Breast epithelium (tissue), 4 donors: ENCODE data around the gene F12. TPM values are rescaled to one million over a fixed set of nuclear protein-coding genes. Genes with fewer than 3 reads are reported as not detected.

Source experiments
- DNase-seq, 2 donors: peaks; one replicate each; pipeline ENCODE4 v3.0.0-alpha.2; 2019; ENCODE audit warnings: low spot score in 2 of 2
- H3K27ac ChIP-seq, 2 donors: fragments of 200-600 bp; sonication (generic) in 1 of 2; one replicate each; pipeline ENCODE4 v1.5.1; 2016 to 2019; ENCODE audit warnings: mild to moderate bottlenecking in 1 of 2
- H3K27me3 ChIP-seq, 2 donors: fragments of 200-600 bp; sonication (generic) in 1 of 2; one replicate each; pipeline versions ENCODE4 v1.5.1 to v1.6.0; 2017 to 2019; ENCODE audit warnings: control low read depth in 1 of 2, mild to moderate bottlenecking in 1 of 2
- H3K36me3 ChIP-seq: fragments of 200-600 bp; one replicate; pipeline ENCODE4 v1.5.1; 2019
- H3K4me1 ChIP-seq, 2 donors: fragments of 200-600 bp; sonication (generic); one replicate each; pipeline ENCODE4 v1.5.1; 2016 to 2019; ENCODE audit warnings: control low read depth in 1 of 2
- H3K4me3 ChIP-seq, 3 donors: fragments of 200-600 bp; sonication (generic); 1 replicate in 2 of 3; 2 replicates in 1 of 3; pipeline ENCODE4 v1.5.1; 2016 to 2019; ENCODE audit warnings: mild to moderate bottlenecking in 3 of 3, moderate library complexity in 2 of 3
- H3K9me3 ChIP-seq, 2 donors: fragments of 200-600 bp; sonication (generic) in 1 of 2; one replicate each; pipeline ENCODE4 v1.5.1; 2016 to 2019; ENCODE audit warnings: control low read depth in 1 of 2
- CTCF ChIP-seq, 3 donors: fragments of 450-650 bp; IDR thresholded peaks; one replicate each; pipeline ENCODE4 v1.5.1; 2016 to 2017; ENCODE audit warnings: antibody characterized with exemption in 3 of 3, mild to moderate bottlenecking in 3 of 3, moderate library complexity in 3 of 3
- POLR2A ChIP-seq: fragments of 450-650 bp; IDR thresholded peaks from one replicate; pipeline ENCODE4 v1.6.1; 2016; ENCODE audit warnings: antibody characterized with exemption, mild to moderate bottlenecking, moderate library complexity
- POLR2AphosphoS5 ChIP-seq, 3 donors: sonication (generic); formaldehyde crosslinking; IDR thresholded peaks; one replicate each; pipeline ENCODE4 v1.6.1; 2017; ENCODE audit warnings: antibody characterized with exemption in 3 of 3
- intact Hi-C: fragments of 100-400 bp; cut with DNase I; formaldehyde crosslinking; loops from one replicate; pipeline ENCODE4 v1.15.1; 2023; ENCODE audit warnings: low total_unique reads
- total RNA-seq, 3 donors: library from RNA; depleted of rRNA; stranded (reverse); fragments of >200 nt; gene quantifications; one replicate each; pipeline ENCODE4 v1.1.0, GENCODE V29; 2016

The F12 gene
- total RNA-seq, 3 donors from 2014 or later, result 0.64 to 2.9 (median 2.6) TPM

- Histone ChIP-seq H3K9me3 (no peaks in the 10 kb centered on the region), H3K4me1 (no peaks in the 10 kb centered on the region), H3K27me3 (no peaks in the 10 kb centered on the region), H3K27ac (no peak overlapping the region), H3K36me3 (no peaks in the 10 kb centered on the region), H3K4me3 (no peak overlapping the region)
- DNase-seq, result no peak
- intact Hi-C loops, result no loop called here
- TF ChIP-seq POLR2A (no peak), CTCF (IDR thresholded peaks at IDR 0.05) (no peak), POLR2AphosphoS5 (IDR thresholded peaks at IDR 0.05) (no peak)
These were observed 37.1 kb downstream of the F12 start for GRCh38 chr5:177372034-177372896.

GRCh38 chr5:177371120-177372033 is 38.0 kb downstream of the F12 start:
- no peaks in the 10 kb centered on the region for H3K27me3 ChIP-seq
- no peaks in the 10 kb centered on the region for H3K36me3 ChIP-seq
- peak overlapping the region; percentile 23 to 59 (median 49) for H3K4me3 ChIP-seq
- intact Hi-C loops, result no loop called here
- H3K27ac ChIP-seq, result peak overlapping the region in 1 of 2 donors; percentile 29
- TF ChIP-seq POLR2AphosphoS5 (IDR thresholded peaks at IDR 0.05), result no peak
- no peak for TF ChIP-seq POLR2A
- no peak for TF ChIP-seq CTCF (IDR thresholded peaks at IDR 0.05)
- no peak for DNase-seq
- H3K9me3 ChIP-seq, result no peaks in the 10 kb centered on the region
- H3K4me1 ChIP-seq, result no peaks in the 10 kb centered on the region

GRCh38 chr5:177370488-177371119 is 38.8 kb downstream of the F12 start:
- H3K27ac ChIP-seq, result peak overlapping the region in 1 of 2 donors; percentile 35
- H3K4me3 ChIP-seq, result peak overlapping the region; percentile 23 to 59 (median 49)
- H3K27me3 ChIP-seq, result no peaks in the 10 kb centered on the region
- no peaks in the 10 kb centered on the region for H3K36me3 ChIP-seq
- H3K9me3 ChIP-seq, result no peaks in the 10 kb centered on the region
- intact Hi-C loops, result no loop called here
- DNase-seq, result peak; percentile 48 to 73
- H3K4me1 ChIP-seq, result no peaks in the 10 kb centered on the region
- TF ChIP-seq POLR2A (no peak), CTCF (IDR thresholded peaks at IDR 0.05) (peak in 2 of 3 donors; percentile 23 to 56)

- TF ChIP-seq CTCF (IDR thresholded peaks at IDR 0.05) (no peak), POLR2AphosphoS5 (IDR thresholded peaks at IDR 0.05) (no peak), POLR2A (no peak)
- no peak for DNase-seq
- H3K4me1 ChIP-seq, result no peaks in the 10 kb centered on the region
- peak overlapping the region in 1 of 2 donors; percentile 35 for H3K27ac ChIP-seq
- H3K9me3 ChIP-seq, result no peaks in the 10 kb centered on the region
- no peaks in the 10 kb centered on the region for H3K36me3 ChIP-seq
- H3K27me3 ChIP-seq, result no peaks in the 10 kb centered on the region
- intact Hi-C loops, result loop anchor here (10.0 kb wide), 1 partner anchor 55 kb away; the partner anchor contains the start of gene MXD3
- no peak overlapping the region for H3K4me3 ChIP-seq
These were observed 39.5 kb downstream of the F12 start for GRCh38 chr5:177369645-177370440.
